Calu3 (cell line): Measurements from ENCODE around the gene FOXP2. TPM values are rescaled to one million over a fixed set of nuclear protein-coding genes. Genes with fewer than 3 reads are reported as not detected.

ENCODE experiments used
- BruUV-seq: library from RNA; stranded (reverse); fragments of 400-500 nt; replicated peaks from 2 replicates; lab custom pipeline; 2021; lab: Mats Ljungman, UMichigan
- CTCF ChIA-PET: fragments of 300-600 bp; sonication (Branson Sonifier 250); formaldehyde crosslinking; loops from one replicate; lab custom pipeline; 2022; ENCODE audit warnings: antibody characterized with exemption; lab: Charles Lee
- DNase-seq: peaks from one replicate; pipeline ENCODE4 v3.0.0; 2022
- H3K27ac Mint-ChIP-seq: one replicate; pipeline ENCODE4 v1.8.0; 2022; ENCODE audit warnings: mixed read lengths; ENCODE audit not compliant: unreplicated experiment
- H3K27me3 Mint-ChIP-seq: one replicate; pipeline ENCODE4 v1.8.0; 2022; ENCODE audit warnings: mixed read lengths; ENCODE audit not compliant: unreplicated experiment
- H3K36me3 Mint-ChIP-seq: one replicate; pipeline ENCODE4 v1.8.0; 2022; ENCODE audit warnings: mild to moderate bottlenecking, moderate library complexity, mixed read lengths; ENCODE audit not compliant: insufficient read depth, unreplicated experiment
- H3K4me1 Mint-ChIP-seq: one replicate; pipeline ENCODE4 v1.8.0; 2022; ENCODE audit warnings: mild to moderate bottlenecking, low read depth, mixed read lengths; ENCODE audit not compliant: unreplicated experiment
- H3K4me3 Mint-ChIP-seq: one replicate; pipeline ENCODE4 v1.8.0; 2022; ENCODE audit warnings: mild to moderate bottlenecking, low read depth, moderate library complexity, mixed read lengths; ENCODE audit not compliant: unreplicated experiment
- H3K9me3 Mint-ChIP-seq: one replicate; pipeline ENCODE4 v1.8.0; 2022; ENCODE audit warnings: low read depth, mixed read lengths; ENCODE audit not compliant: unreplicated experiment
- intact Hi-C: fragments of 100-400 bp; cut with micrococcal nuclease; formaldehyde crosslinking; loops from one replicate; pipeline ENCODE4 v1.10.0; 2022; ENCODE audit not compliant: unreplicated experiment
- total RNA-seq: library from RNA; stranded (reverse); gene quantifications from 2 replicates; pipeline ENCODE4 v1.2.3, GENCODE V29; 2022
- TF ChIP-seq, protein P1 (sequence below): fragments of 200-600 bp; IDR thresholded peaks from one replicate; pipeline ENCODE4 v1.8.0; 2022; ENCODE audit warnings: antibody characterized with exemption; ENCODE audit not compliant: unreplicated experiment

Gene FOXP2
- total RNA-seq, 1 experiment from 2014 or later = 2.5 TPM

DNA sequence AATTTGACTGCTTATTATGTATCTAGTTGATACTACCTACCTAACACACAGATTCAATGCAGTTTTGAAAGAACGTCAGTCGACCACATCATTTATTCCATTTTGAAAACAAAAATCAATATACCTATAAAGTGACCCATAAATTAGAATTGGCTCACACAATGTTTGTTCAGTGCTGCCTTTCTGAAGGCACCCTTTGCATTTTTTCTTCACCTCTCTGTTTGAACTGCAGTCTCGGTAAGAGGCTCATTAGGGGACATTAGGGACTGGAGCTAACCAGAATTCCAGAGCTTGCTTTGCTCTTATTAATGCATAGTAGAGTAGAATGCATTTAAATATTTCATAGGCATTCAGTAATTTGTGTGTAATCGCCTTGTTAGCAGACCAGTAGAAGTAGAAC is 234.1 kb downstream of the FOXP2 start:
- H3K27me3 Mint-ChIP-seq = no peaks in the 10 kb centered on the region
- CTCF ChIA-PET = no interaction called here
- intact Hi-C loops = no loop called here
- H3K4me1 Mint-ChIP-seq = no peaks in the 10 kb centered on the region
- H3K36me3 Mint-ChIP-seq = no peaks in the 10 kb centered on the region
- DNase-seq = no peak
- BruUV-seq = no TSS peak
- H3K9me3 Mint-ChIP-seq = no peaks in the 10 kb centered on the region
- TF ChIP-seq, protein P1, sequence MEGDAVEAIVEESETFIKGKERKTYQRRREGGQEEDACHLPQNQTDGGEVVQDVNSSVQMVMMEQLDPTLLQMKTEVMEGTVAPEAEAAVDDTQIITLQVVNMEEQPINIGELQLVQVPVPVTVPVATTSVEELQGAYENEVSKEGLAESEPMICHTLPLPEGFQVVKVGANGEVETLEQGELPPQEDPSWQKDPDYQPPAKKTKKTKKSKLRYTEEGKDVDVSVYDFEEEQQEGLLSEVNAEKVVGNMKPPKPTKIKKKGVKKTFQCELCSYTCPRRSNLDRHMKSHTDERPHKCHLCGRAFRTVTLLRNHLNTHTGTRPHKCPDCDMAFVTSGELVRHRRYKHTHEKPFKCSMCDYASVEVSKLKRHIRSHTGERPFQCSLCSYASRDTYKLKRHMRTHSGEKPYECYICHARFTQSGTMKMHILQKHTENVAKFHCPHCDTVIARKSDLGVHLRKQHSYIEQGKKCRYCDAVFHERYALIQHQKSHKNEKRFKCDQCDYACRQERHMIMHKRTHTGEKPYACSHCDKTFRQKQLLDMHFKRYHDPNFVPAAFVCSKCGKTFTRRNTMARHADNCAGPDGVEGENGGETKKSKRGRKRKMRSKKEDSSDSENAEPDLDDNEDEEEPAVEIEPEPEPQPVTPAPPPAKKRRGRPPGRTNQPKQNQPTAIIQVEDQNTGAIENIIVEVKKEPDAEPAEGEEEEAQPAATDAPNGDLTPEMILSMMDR = no peak
- H3K4me3 Mint-ChIP-seq = no peak overlapping the region
- H3K27ac Mint-ChIP-seq = no peak overlapping the region

DNA sequence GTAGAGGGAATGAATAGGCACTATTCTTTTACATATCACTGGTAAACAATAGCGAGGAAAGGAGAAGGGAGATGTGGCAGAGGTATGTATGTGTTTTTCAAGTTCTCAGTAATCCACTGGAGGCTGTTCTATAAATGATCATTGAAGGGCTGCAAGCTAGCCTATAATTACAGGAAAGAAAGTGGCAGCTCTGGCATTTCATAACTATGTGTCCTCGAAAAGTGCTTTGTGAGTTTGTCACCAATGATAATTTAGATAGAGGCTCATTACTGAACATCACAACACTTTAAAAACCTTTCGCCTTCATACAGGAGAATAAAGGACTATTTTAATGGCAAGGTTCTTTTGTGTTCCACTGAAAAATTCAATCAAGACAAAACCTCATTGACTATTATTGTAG is 235.1 kb downstream of the FOXP2 start:
- Mint-ChIP-seq H3K27ac (no peak overlapping the region), H3K36me3 (no peaks in the 10 kb centered on the region), H3K9me3 (no peaks in the 10 kb centered on the region), H3K4me3 (no peak overlapping the region), H3K27me3 (no peaks in the 10 kb centered on the region), H3K4me1 (no peaks in the 10 kb centered on the region)
- DNase-seq = no peak
- TF ChIP-seq, protein P1 = no peak
- intact Hi-C loops = no loop called here
- CTCF ChIA-PET = no interaction called here
- no TSS peak for BruUV-seq

DNA sequence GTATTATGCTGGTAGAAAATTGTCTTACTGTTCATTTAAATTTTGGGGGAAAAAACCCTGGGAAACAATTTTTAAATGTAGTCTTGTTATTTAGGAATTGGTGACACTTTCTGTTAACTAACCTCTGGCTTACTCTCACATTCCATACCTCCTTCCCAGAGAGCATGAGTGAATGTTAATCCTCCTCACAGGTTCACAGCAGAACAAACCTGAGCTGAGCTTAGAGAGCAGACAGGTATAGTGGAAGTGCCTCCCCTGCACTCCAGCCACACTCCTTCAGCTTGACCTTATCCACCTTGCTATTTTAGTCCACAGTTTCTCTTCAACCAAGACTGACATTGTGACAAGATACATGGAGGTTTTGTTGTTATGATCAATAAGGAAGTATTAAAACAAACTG is 235.9 kb downstream of the FOXP2 start:
- H3K27ac Mint-ChIP-seq = no peak overlapping the region
- no peaks in the 10 kb centered on the region for H3K9me3 Mint-ChIP-seq
- H3K4me3 Mint-ChIP-seq = no peak overlapping the region
- no peaks in the 10 kb centered on the region for H3K4me1 Mint-ChIP-seq
- CTCF ChIA-PET = no interaction called here
- DNase-seq = no peak
- intact Hi-C loops = no loop called here
- no TSS peak for BruUV-seq
- no peaks in the 10 kb centered on the region for H3K27me3 Mint-ChIP-seq
- H3K36me3 Mint-ChIP-seq = no peaks in the 10 kb centered on the region
- TF ChIP-seq, protein P1 = no peak

DNA sequence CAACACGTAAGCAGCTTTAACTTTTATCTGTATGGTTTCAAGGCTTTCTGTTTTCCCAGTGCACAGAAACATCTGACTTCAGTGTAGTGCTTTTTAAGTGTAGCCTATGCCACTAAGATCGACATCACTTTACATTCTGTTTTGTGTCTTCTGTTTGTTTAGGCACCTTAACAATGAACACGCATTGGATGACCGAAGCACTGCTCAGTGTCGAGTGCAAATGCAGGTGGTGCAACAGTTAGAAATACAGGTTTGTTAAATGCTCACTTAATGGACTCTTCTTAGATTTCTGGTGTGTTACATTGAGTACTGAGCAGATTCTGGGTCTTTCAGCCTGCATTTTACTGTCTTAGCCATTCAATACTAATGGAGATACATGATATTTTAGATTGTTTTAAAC is 237.4 kb downstream of the FOXP2 start:
- no peaks in the 10 kb centered on the region for H3K27me3 Mint-ChIP-seq
- DNase-seq = no peak
- BruUV-seq = no TSS peak
- CTCF ChIA-PET = no interaction called here
- H3K36me3 Mint-ChIP-seq = no peaks in the 10 kb centered on the region
- no peak overlapping the region for H3K4me3 Mint-ChIP-seq
- no peaks in the 10 kb centered on the region for H3K4me1 Mint-ChIP-seq
- H3K27ac Mint-ChIP-seq = no peak overlapping the region
- intact Hi-C loops = no loop called here
- TF ChIP-seq, protein P1 = no peak
- no peaks in the 10 kb centered on the region for H3K9me3 Mint-ChIP-seq
